Tibial artery (tissue), 4 donors: ENCODE measurements around the gene DEPDC1.

Source experiments
- DNase-seq, 2 donors: peaks; one replicate each; pipeline ENCODE4 v3.0.0-alpha.2; 2019
- H3K27ac ChIP-seq, 2 donors: fragments of 200-600 bp; sonication (generic) in 1 of 2; 1 replicate in 1 of 2; 2 replicates in 1 of 2; pipeline ENCODE4 v1.5.1; 2018 to 2019; ENCODE audit warnings: mild to moderate bottlenecking in 1 of 2
- H3K27me3 ChIP-seq, 2 donors: fragments of 200-600 bp; sonication (generic) in 1 of 2; one replicate each; pipeline versions ENCODE4 v1.5.1 to v1.6.0; 2016 to 2019
- H3K36me3 ChIP-seq, 3 donors: fragments of 200-600 bp; sonication (generic) in 2 of 3; one replicate each; pipeline ENCODE4 v1.5.1; 2016 to 2019; ENCODE audit warnings: mild to moderate bottlenecking in 2 of 3
- H3K4me1 ChIP-seq, 4 donors: fragments of 200-600 bp; sonication (generic) in 2 of 4; 1 replicate in 3 of 4; 2 replicates in 1 of 4; pipeline ENCODE4 v1.5.1; 2016 to 2019
- H3K4me3 ChIP-seq, 2 donors: fragments of 200-600 bp; sonication (generic) in 1 of 2; 1 replicate in 1 of 2; 2 replicates in 1 of 2; pipeline ENCODE4 v1.5.1; 2018 to 2019; ENCODE audit warnings: mild to moderate bottlenecking in 2 of 2
- H3K9me3 ChIP-seq, 3 donors: fragments of 200-600 bp; sonication (generic) in 1 of 3; one replicate each; pipeline ENCODE4 v1.5.1; 2016 to 2019
- CTCF ChIP-seq, 2 experiments: fragments of 200-600 bp in 1 of 2; fragments of 450-650 bp in 1 of 2; IDR thresholded peaks; one replicate each; pipeline ENCODE4 v1.5.1; 2017 to 2019; ENCODE audit warnings: antibody characterized with exemption in 2 of 2, mild to moderate bottlenecking in 1 of 2, moderate library complexity in 1 of 2
- intact Hi-C: fragments of 100-400 bp; cut with DNase I; formaldehyde crosslinking; loops from one replicate; pipeline ENCODE4 v1.15.0; 2023; ENCODE audit warnings: low total_unique reads

The DEPDC1 gene

GRCh38 chr1:68473060-68473459 is 23.8 kb downstream of the DEPDC1 start:
- intact Hi-C loops = no loop called here
- no peak for TF ChIP-seq CTCF (IDR thresholded peaks at IDR 0.05)
- Histone ChIP-seq H3K36me3 (no peaks in the 10 kb centered on the region), H3K4me3 (no peak overlapping the region), H3K9me3 (no peaks in the 10 kb centered on the region), H3K4me1 (no peaks in the 10 kb centered on the region), H3K27ac (no peak overlapping the region), H3K27me3 (no peaks in the 10 kb centered on the region)
- no peak for DNase-seq

- intact Hi-C loops = no loop called here
- Histone ChIP-seq H3K9me3 (no peaks in the 10 kb centered on the region), H3K4me3 (no peak overlapping the region), H3K36me3 (no peaks in the 10 kb centered on the region), H3K4me1 (no peaks in the 10 kb centered on the region), H3K27ac (no peak overlapping the region), H3K27me3 (no peaks in the 10 kb centered on the region)
- no peak for DNase-seq
- TF ChIP-seq CTCF (IDR thresholded peaks at IDR 0.05) = peak; percentile 40 to 52
These were observed 26.4 kb downstream of the DEPDC1 start for GRCh38 chr1:68470388-68470970.

GRCh38 chr1:68464891-68465290 is 32.0 kb downstream of the DEPDC1 start:
- no peak for DNase-seq
- Histone ChIP-seq H3K9me3 (peaks cover 0 to 5% (median 4%) of the 10 kb centered on the region in 3 donors), H3K4me1 (no peaks in the 10 kb centered on the region), H3K36me3 (no peaks in the 10 kb centered on the region), H3K27ac (no peak overlapping the region), H3K27me3 (no peaks in the 10 kb centered on the region), H3K4me3 (no peak overlapping the region)
- TF ChIP-seq CTCF (IDR thresholded peaks at IDR 0.05) = no peak
- intact Hi-C loops = no loop called here

GRCh38 chr1:68460935-68461334 is 35.9 kb downstream of the DEPDC1 start:
- no peaks in the 10 kb centered on the region for H3K4me1 ChIP-seq
- intact Hi-C loops = no loop called here
- TF ChIP-seq CTCF (IDR thresholded peaks at IDR 0.05) = no peak
- H3K36me3 ChIP-seq = no peaks in the 10 kb centered on the region
- H3K27me3 ChIP-seq = no peaks in the 10 kb centered on the region
- no peak overlapping the region for H3K27ac ChIP-seq
- no peak overlapping the region for H3K4me3 ChIP-seq
- peaks cover 0 to 5% (median 4%) of the 10 kb centered on the region in 3 donors for H3K9me3 ChIP-seq
- no peak for DNase-seq

- no peaks in the 10 kb centered on the region for H3K4me1 ChIP-seq
- no peak for TF ChIP-seq CTCF (IDR thresholded peaks at IDR 0.05)
These were observed 37.1 kb downstream of the DEPDC1 start for GRCh38 chr1:68459796-68460195.

GRCh38 chr1:68459091-68459490 is 37.8 kb downstream of the DEPDC1 start:
- no peaks in the 10 kb centered on the region for H3K4me1 ChIP-seq
- no peak for DNase-seq
- H3K27ac ChIP-seq = no peak overlapping the region
- intact Hi-C loops = no loop called here
- no peak for TF ChIP-seq CTCF (IDR thresholded peaks at IDR 0.05)
- no peaks in the 10 kb centered on the region for H3K36me3 ChIP-seq
- no peak overlapping the region for H3K4me3 ChIP-seq
- peaks cover 0 to 5% (median 4%) of the 10 kb centered on the region in 3 donors for H3K9me3 ChIP-seq
- H3K27me3 ChIP-seq = no peaks in the 10 kb centered on the region

More at GRCh38 chr1:68459796-68460195, 37.1 kb downstream of the DEPDC1 start:
- Histone ChIP-seq H3K27ac (no peak overlapping the region), H3K9me3 (peaks cover 0 to 5% (median 4%) of the 10 kb centered on the region in 3 donors), H3K36me3 (no peaks in the 10 kb centered on the region), H3K27me3 (no peaks in the 10 kb centered on the region), H3K4me3 (no peak overlapping the region)
- DNase-seq = no peak
- intact Hi-C loops = no loop called here
